ENCODE results near the gene APBB1.

- TF ChIP-seq YY1 (IDR thresholded peaks at IDR 0.05; ENCODE audit: insufficient read depth, insufficient read length) (no peak), ZNF274 (IDR thresholded peaks at IDR 0.05; ENCODE audit: low read depth, low read length) (no peak)
Observed at GRCh38 chr11:6388748-6389147, 30.1 kb downstream of the APBB1 start.
